GM12875 (cell line): ENCODE data around the gene ZCCHC7.

Experiments used
- H3K4me3 ChIP-seq: one replicate; pipeline ENCODE4 v1.5.1; 2011; ENCODE audit warnings: low read depth, low read length, control low read depth
- CTCF ChIP-seq: IDR thresholded peaks from 2 replicates; pipeline ENCODE4 v1.5.1; 2011; ENCODE audit warnings: low read depth, mild to moderate bottlenecking, control low read depth, inconsistent platforms, low read length, moderate library complexity, borderline replicate concordance; ENCODE audit not compliant: insufficient read depth

ZCCHC7 gene

GRCh38 chr9:37212435-37212834 lies 92.1 kb downstream of the ZCCHC7 start:
- TF ChIP-seq CTCF, result no peak

GRCh38 chr9:37215381-37215780 lies 95.0 kb downstream of the ZCCHC7 start:
- H3K4me3 ChIP-seq, result no peak overlapping the region
- no peak for TF ChIP-seq CTCF

More at GRCh38 chr9:37212435-37212834, 92.1 kb downstream of the ZCCHC7 start:
- no peak overlapping the region for H3K4me3 ChIP-seq

- no peak for TF ChIP-seq CTCF
- no peak overlapping the region for H3K4me3 ChIP-seq
Measured at GRCh38 chr9:37215830-37216229, 95.5 kb downstream of the ZCCHC7 start.

- no peak for TF ChIP-seq CTCF
- H3K4me3 ChIP-seq, result no peak overlapping the region
Measured at GRCh38 chr9:37217161-37217560, 96.8 kb downstream of the ZCCHC7 start.

- no peak overlapping the region for H3K4me3 ChIP-seq
- no peak for TF ChIP-seq CTCF
Measured at GRCh38 chr9:37218800-37219425, 98.5 kb downstream of the ZCCHC7 start.

GRCh38 chr9:37220971-37221370 lies 100.6 kb downstream of the ZCCHC7 start:
- no peak overlapping the region for H3K4me3 ChIP-seq
- no peak for TF ChIP-seq CTCF

GRCh38 chr9:37221489-37222106 lies 101.2 kb downstream of the ZCCHC7 start:
- no peak overlapping the region for H3K4me3 ChIP-seq
- TF ChIP-seq CTCF, result no peak
